K562 (cell line): ENCODE measurements around the gene KLK13. TPM values are rescaled to one million over a fixed set of nuclear protein-coding genes. Genes with fewer than 3 reads are reported as not detected.

Source experiments
- ATAC-seq: fragments of 200-7000 bp; cut with Tn5 transposase; 3 replicates; pipeline ENCODE4 v1.9.1; 2020; ENCODE audit warnings: moderate library complexity
- BruUV-seq: library from RNA; stranded (reverse); fragments of 400-500 nt; replicated peaks from 2 replicates; lab custom pipeline; 2021; lab: Mats Ljungman, UMichigan
- CTCF ChIA-PET: fragments of 300-600 bp; formaldehyde crosslinking; extraction: SDS; loops from one replicate; lab custom pipeline; 2021; ENCODE audit warnings: low intra/inter-chr PET ratio; lab: Yijun Ruan, JAX
- POLR2A ChIA-PET: fragments of 300-600, 350-650 bp; sonication (Branson Sonifier 250); formaldehyde crosslinking; extraction: SDS; loops from one replicate; lab custom pipeline; 2021; ENCODE audit warnings: antibody characterized with exemption, inconsistent platforms; lab: Yijun Ruan, JAX
- DNase-seq, 4 experiments: peaks; one replicate each; pipeline versions ENCODE4 v3.0.0 to v3.0.0-alpha.2; 2011 to 2018; ENCODE audit warnings: low spot score in 3 of 4, mixed read lengths in 3 of 4; ENCODE audit errors: extremely low read depth in 1 of 4
- FAIRE-seq: peaks from 2 replicates; lab custom pipeline; 2011; peaks lifted over from hg19 to GRCh38; lab: Jason Lieb, UNC
- H2AFZ ChIP-seq: 2 replicates; pipeline ENCODE4 v1.6.0; 2011; ENCODE audit warnings: low read depth, low read length, control low read depth, inconsistent platforms
- H3K27ac ChIP-seq: fragments of 200-600 bp; 3 replicates; pipeline ENCODE4 v1.8.0; 2011; ENCODE audit warnings: low read depth, mild to moderate bottlenecking, control low read depth, inconsistent platforms, low read length, moderate library complexity, mixed read lengths; ENCODE audit errors: extremely low read depth
- H3K27me3 ChIP-seq, 2 experiments: fragments of 300-600 bp in 1 of 2; 2 replicates in 1 of 2; 3 replicates in 1 of 2; pipeline versions ENCODE4 v1.6.0 to v1.8.0; 2011; ENCODE audit warnings: inconsistent platforms in 2 of 2, low read length in 2 of 2, mild to moderate bottlenecking in 1 of 2, mixed read lengths in 1 of 2, moderate library complexity in 1 of 2; ENCODE audit not compliant: control insufficient read depth in 2 of 2, insufficient read depth in 2 of 2
- H3K36me3 ChIP-seq: fragments of 300-600 bp; 3 replicates; pipeline ENCODE4 v1.8.0; 2011; ENCODE audit warnings: mild to moderate bottlenecking, low read length, inconsistent platforms; ENCODE audit not compliant: control insufficient read depth, insufficient read depth
- H3K4me1 ChIP-seq, 2 experiments: fragments of 200-600 bp in 1 of 2; replicated peaks in 1 of 2; 2 replicates in 1 of 2; 3 replicates in 1 of 2; pipeline versions ENCODE4 v1.5.1 to v1.8.0; 2011; ENCODE audit warnings: inconsistent platforms in 2 of 2, low read length in 2 of 2, mild to moderate bottlenecking in 1 of 2, mixed read lengths in 1 of 2, moderate library complexity in 1 of 2; ENCODE audit not compliant: control insufficient read depth in 2 of 2, insufficient read depth in 2 of 2
- H3K4me2 ChIP-seq: 2 replicates; pipeline ENCODE4 v1.6.1; 2011; ENCODE audit warnings: low read length, control low read depth, inconsistent platforms, mixed read lengths; ENCODE audit not compliant: insufficient read depth
- H3K4me3 ChIP-seq: fragments of 200-600 bp; sonication (generic), shearing (Covaris generic); 2 replicates; pipeline ENCODE4 v1.5.1; 2016; ENCODE audit warnings: control low read depth, inconsistent platforms
- H3K79me2 ChIP-seq: fragments of 200-600 bp; 3 replicates; pipeline ENCODE4 v1.8.0; 2011; ENCODE audit warnings: low read length, inconsistent platforms; ENCODE audit not compliant: control insufficient read depth, insufficient read depth
- H3K9ac ChIP-seq, 2 experiments: 2 replicates each; pipeline versions ENCODE4 v1.6.0 to v1.6.1; 2011; ENCODE audit warnings: low read depth in 2 of 2, low read length in 2 of 2, control low read depth in 1 of 2, inconsistent platforms in 1 of 2, mild to moderate bottlenecking in 1 of 2, mixed read lengths in 1 of 2; ENCODE audit not compliant: insufficient read depth in 1 of 2
- H3K9me1 ChIP-seq: one replicate; pipeline ENCODE4 v1.6.0; 2011; ENCODE audit warnings: inconsistent platforms, mild to moderate bottlenecking, low read length, moderate library complexity; ENCODE audit not compliant: control insufficient read depth, insufficient read depth
- H3K9me3 ChIP-seq: replicated peaks from 2 replicates; pipeline ENCODE4 v1.5.1; 2011; ENCODE audit warnings: low read depth, low read length, inconsistent platforms; ENCODE audit not compliant: control insufficient read depth, insufficient read depth
- H4K20me1 ChIP-seq: replicated peaks from 2 replicates; pipeline ENCODE4 v1.6.1; 2011; ENCODE audit warnings: low read length, inconsistent platforms, mixed read lengths; ENCODE audit not compliant: control insufficient read depth, insufficient read depth
- BRF2 ChIP-seq: IDR thresholded peaks from 3 replicates; pipeline ENCODE4 v1.6.1; 2011; ENCODE audit warnings: borderline replicate concordance, mild to moderate bottlenecking; ENCODE audit not compliant: insufficient read length, insufficient read depth
- CBX3 ChIP-seq, 2 experiments: IDR thresholded peaks; 1 replicate in 1 of 2; 2 replicates in 1 of 2; pipeline ENCODE4 v1.6.1; 2012; ENCODE audit warnings: inconsistent platforms in 2 of 2, low read length in 2 of 2, borderline replicate concordance in 1 of 2, control low read depth in 1 of 2
- GABPB1 ChIP-seq: sonication (generic); formaldehyde crosslinking; IDR thresholded peaks from 2 replicates; pipeline ENCODE4 v1.8.0; 2022; ENCODE audit warnings: mild to moderate bottlenecking, missing genetic modification reagents
- KLF16 ChIP-seq: IDR thresholded peaks from 2 replicates; pipeline ENCODE4 v1.6.1; 2016; ENCODE audit warnings: antibody characterized with exemption
- NR4A1 ChIP-seq, 2 experiments: fragments of 250-450 bp in 1 of 2; fragments of 450-650 bp in 1 of 2; sonication (Bioruptor Pico) in 1 of 2; IDR thresholded peaks; 2 replicates each; pipeline versions ENCODE4 v1.4.0 to v1.6.1; 2016 to 2020; ENCODE audit warnings: mild to moderate bottlenecking in 2 of 2, missing compliant biosample characterization in 1 of 2, missing genetic modification characterization in 1 of 2, moderate library complexity in 1 of 2
- ZNF707 ChIP-seq: fragments of 250-450 bp; sonication (Bioruptor Pico); conservative IDR thresholded peaks from 2 replicates; pipeline ENCODE4 v1.8.0; 2022; ENCODE audit warnings: inconsistent platforms, mild to moderate bottlenecking, moderate library complexity
- WGBS: fragments of 100-300 bp; shearing (Covaris generic); methylation state at CpG from one replicate; pipeline ENCODE4 v1.1.6; 2016; ENCODE audit warnings: low coverage, mixed read lengths; ENCODE audit not compliant: insufficient coverage; ENCODE audit errors: missing lambda C conversion rate; 5-methylcytosine and 5-hydroxymethylcytosine counted together
- in situ Hi-C: fragments of 300-500 bp; cut with MboI; formaldehyde crosslinking; loops from 4 replicates; pipeline ENCODE4 v1.15.0; 2018; ENCODE audit warnings: inconsistent platforms, mixed read lengths
- intact Hi-C: fragments of 100-400 bp; cut with micrococcal nuclease; formaldehyde crosslinking; loops from 2 replicates; pipeline ENCODE4 v1.14.2; 2022
- polyA plus RNA-seq, 8 experiments: library from polyadenylated mRNA; depleted of rRNA in 4 of 8; stranded (reverse) in 5 of 8; unstranded in 3 of 8; fragments of >200 nt; fragmentation: Nextera tagmentation in 2 of 8; fragmentation: Illumina TruSeq in 1 of 8; extraction: Ambion mirVana in 2 of 8; extraction: Trizol in 1 of 8; gene quantifications; 2 replicates each; pipeline versions ENCODE4 v1.2.1 to v1.2.3, GENCODE V29; 2011 to 2014; ENCODE audit warnings: inconsistent platforms in 1 of 8, missing spikeins in 1 of 8
- total RNA-seq, 7 experiments: library from RNA; depleted of rRNA in 6 of 7; stranded (reverse); fragments of >200 nt in 6 of 7; fragmentation: Illumina TruSeq in 2 of 7; extraction: Trizol in 2 of 7; gene quantifications; 2 replicates each; pipeline versions ENCODE4 v1.2.1 to v1.2.3, GENCODE V29; 2011 to 2021; ENCODE audit warnings: low replicate concordance in 1 of 7

The KLK13 gene
- total and polyA plus RNA-seq, 9 of the 15 experiments (the other 6 are each of a cell fraction or from before 2014, with no cell fraction given), result 0.72 to 9.0 (median 2.3) TPM

- in situ Hi-C loops, result loop anchor here (5.0 to 10.0 kb wide), 3 partner anchors 71 to 389 kb away; no protein-coding TSS in a partner anchor
- no peak for ATAC-seq
- no peak for FAIRE-seq
Observed at GRCh38 chr19:51093510-51094345, 28.8 kb upstream of the KLK13 start.

More at GRCh38 chr19:51093510-51094345, 28.8 kb upstream of the KLK13 start:
- intact Hi-C loops, result loop anchor here (2.0 to 5.0 kb wide), 2 partner anchors 163 to 386 kb away; no protein-coding TSS in a partner anchor
- H3K9me1 ChIP-seq, result peaks cover 9% of the 10 kb centered on the region
- ChIA-PET POLR2A (no interaction called here), CTCF (interaction anchor here (0.6 to 4.9 kb wide), 6 partner anchors 14 to 171 kb away, joined by 4 to 35 read pairs (median 5); partner anchors contain the start of genes CTU1 and KLK10)
- no peak overlapping the region for H3K27ac ChIP-seq
- H3K4me3 ChIP-seq, result no peak overlapping the region
- 42% methylated on average over 19 of the region's 22 CpGs for WGBS
- DNase-seq, result no peak
- peaks cover 8% of the 10 kb centered on the region; the same call in 1 of the 3 replicates for H3K36me3 ChIP-seq
- no peak overlapping the region for H3K4me2 ChIP-seq
- H3K9ac ChIP-seq, result no peak overlapping the region
- TF ChIP-seq GABPB1 (CRISPR knock-in tag) (no peak), KLF16 (no peak), NR4A1 (CRISPR knock-in tag; IDR thresholded peaks at IDR 0.05) (no peak), NR4A1 (tag; IDR thresholded peaks at IDR 0.05) (no peak), CBX3 (IDR thresholded peaks at IDR 0.05; ENCODE audit: borderline replicate concordance in 1 of 2, low read length in 2 of 2) (no peak), ZNF707 (CRISPR knock-in tag) (no peak), BRF2 (no peak)
- no peaks in the 10 kb centered on the region for H3K79me2 ChIP-seq
- no TSS peak for BruUV-seq
- H2AFZ ChIP-seq, result no peak overlapping the region
- no peaks in the 10 kb centered on the region; a peak in 1 of 5 replicates for H3K4me1 ChIP-seq
- peaks cover 13% of the 10 kb centered on the region for H4K20me1 ChIP-seq
- no peaks in the 10 kb centered on the region for H3K9me3 ChIP-seq
- H3K27me3 ChIP-seq, result peaks cover 10 to 27% of the 10 kb centered on the region in 2 experiments; a peak in 3 of 5 replicates
